ENCODE results near the gene IGF2BP3.
"Not testable (repeated sequence)": the region's sequence is repeated elsewhere in the genome, so short reads cannot be mapped to it uniquely, and the experiment has no call there.

Gene IGF2BP3

DNA sequence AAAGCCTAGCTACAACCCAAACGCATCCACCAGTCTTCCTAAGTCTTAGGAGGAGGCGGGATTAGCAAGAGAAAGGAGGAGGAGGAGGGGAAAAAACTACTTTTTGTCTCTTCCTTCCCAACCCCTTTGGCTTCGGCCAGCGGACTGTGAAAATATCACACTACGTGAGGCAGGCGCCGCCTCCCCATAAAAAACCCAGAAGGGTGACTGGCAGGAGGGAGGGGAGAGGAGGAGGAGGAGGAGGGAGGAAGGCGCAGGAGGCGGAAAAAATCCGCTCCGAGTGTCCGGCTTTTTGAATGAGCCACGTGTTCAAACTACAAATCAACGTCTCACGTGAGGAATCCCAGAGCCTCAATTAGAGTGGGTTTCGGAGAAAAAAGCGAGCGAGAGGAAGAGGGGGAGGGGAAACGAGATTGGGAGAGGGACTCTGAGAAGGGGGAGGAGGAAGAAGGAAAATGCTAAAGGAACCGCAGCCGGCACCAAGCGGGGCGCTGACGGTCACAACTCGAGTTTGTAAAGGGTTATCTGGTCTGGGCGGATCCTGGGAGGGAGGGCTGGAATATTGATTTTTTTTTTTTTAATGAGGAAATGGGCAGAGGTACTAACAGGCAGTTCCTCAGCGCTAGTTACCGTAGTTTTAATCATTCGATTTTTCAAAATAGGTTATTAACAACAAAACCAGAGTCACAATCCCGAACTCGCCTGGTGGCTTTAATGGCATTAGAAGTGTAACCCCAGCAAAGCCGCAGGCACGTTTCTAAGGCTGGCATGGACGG is at the start of gene IGF2BP3:
IGF2BP3 (minus strand) TSS at position 162 of the 776 bp plus-strand sequence. CDS start 381 bp downstream, outside the sequence.
- no peak for DNase-seq (ENCODE audit: low read depth)

DNA sequence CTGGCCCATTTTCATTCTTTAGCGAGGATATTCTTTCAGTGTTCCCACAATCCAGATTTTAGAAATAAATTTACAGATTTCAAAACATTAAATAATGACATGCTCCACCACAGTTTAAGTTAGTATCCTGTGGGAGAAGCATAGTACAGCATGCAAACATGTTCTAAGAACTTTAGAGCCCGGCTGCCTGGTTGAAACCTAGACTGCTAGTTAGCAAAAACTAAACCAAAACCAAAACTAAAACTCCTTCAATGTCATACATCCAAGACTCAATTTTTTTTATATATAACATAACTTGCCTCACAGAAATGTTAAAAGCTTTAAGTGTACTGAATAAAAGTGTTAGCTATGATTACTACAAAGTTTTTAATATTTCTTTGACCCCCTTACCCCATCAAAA is 44.5 kb upstream of the IGF2BP3 start:
- DNase-seq (ENCODE audit: low read depth), result no peak

DNA sequence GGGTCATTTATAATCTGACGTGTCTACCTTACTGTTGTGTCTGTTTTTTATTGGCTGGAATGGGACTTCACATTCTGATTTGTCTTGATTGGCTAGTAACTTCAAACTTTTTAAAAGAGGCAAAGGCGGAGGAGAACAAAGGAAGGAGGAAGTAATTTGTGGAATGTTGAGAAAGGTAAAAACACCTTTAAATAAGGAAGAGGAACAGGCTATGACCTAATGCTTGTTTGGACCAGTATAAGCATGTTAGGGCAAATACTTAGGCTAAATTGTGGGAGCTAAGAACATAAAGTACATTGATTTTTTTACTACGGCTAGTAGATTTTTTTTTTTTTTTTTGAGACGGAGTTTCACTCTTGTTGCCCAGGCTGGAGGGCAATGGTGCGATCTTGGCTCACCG is 43.5 kb upstream of the IGF2BP3 start:
- DNase-seq (ENCODE audit: low read depth), result not testable (repeated sequence)

DNA sequence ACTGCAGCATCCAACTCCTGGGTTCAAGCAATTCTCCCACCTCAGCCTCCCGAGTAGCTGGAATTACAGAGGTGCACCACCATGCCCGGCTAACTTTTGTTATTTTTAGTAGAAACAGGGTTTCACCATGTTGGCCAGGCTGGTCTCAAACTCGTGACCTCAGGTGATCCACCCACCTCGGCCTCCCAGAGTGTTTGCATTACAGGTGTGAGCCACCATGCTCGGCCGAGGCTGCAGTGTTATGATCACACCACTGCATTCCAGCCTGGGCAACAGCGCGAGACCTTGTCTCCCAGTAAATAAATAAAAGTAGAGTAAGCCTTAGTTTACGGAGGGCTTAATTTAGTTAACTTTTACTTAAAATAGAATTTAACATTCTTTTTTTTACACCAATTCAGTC is 23.7 kb upstream of the IGF2BP3 start:
- DNase-seq (ENCODE audit: low read depth), result no peak

DNA sequence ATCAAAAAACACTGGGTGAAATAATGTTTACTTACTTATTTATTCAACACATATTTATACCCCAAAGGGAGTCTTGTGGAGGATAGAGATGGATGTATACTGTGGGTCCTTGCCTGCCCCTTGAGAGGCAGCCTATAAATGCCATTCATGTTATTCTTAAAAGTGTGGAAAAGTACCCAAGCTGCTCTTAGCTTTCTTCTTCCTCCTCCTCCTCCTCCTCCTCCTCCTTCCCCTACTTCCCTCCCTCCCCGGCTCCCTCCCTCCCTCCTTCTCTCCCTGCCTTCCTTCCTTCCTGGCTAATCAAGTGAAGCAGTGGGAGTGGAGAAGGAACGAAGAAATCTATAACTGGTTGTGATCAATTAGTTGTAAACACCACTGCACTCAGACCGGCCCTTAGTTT is 21.2 kb upstream of the IGF2BP3 start:
- DNase-seq (ENCODE audit: low read depth), result no peak

DNA sequence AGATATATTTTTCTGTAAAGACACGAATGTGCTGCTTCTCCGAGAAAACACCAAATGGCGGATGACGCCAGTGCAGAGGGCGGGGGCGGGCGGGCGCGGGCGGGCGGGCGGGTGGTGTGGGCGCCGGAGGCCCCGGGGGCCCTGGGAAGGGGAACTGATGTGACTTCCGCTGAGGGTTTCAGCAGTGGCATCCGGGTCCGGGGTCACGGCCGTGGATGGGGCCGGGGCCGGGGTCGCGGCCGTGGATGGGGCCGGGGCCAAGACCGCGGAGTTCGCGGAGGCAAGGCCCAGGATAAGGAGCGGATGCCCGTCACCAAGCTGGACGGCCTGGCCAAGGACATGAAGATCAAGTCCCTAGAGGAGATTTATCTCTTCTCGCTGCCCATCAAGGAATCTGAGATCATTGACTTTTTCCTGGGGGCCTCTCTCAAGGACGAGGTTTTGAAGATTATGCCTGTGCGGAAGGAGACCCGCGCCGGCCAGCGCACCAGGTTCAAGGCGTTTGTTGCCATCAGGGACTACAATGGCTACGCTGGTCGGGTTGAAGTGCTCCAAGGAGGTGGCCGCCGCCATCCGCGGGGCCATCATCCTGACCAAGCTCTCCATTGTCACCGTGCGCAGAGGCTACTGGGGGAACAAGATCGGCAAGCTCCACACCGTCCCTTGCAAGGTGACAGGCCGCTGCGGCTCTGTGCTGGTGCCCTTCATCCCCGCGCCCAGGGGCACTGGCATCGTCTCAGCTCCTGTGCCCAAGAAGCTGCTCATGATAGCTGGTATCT is 20.3 kb upstream of the IGF2BP3 start:
- DNase-seq (ENCODE audit: low read depth), result no peak

DNA sequence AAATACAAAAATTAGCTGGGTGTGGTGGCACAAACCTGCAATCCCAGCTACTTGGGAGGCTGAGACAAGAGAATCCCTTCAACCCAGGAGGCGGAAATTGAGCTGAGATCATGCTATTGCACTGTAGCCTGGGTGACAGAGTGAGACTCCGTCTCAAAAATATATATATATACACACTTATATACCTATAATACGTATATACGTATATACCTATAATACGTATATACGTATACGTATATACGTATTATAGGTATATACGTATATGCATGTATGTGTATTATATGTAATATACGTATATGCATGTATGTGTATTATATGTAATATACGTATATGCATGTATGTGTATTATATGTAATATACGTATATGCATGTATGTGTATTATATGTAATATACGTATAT is 18.4 kb upstream of the IGF2BP3 start:
- not testable (repeated sequence) for DNase-seq (ENCODE audit: low read depth)

DNA sequence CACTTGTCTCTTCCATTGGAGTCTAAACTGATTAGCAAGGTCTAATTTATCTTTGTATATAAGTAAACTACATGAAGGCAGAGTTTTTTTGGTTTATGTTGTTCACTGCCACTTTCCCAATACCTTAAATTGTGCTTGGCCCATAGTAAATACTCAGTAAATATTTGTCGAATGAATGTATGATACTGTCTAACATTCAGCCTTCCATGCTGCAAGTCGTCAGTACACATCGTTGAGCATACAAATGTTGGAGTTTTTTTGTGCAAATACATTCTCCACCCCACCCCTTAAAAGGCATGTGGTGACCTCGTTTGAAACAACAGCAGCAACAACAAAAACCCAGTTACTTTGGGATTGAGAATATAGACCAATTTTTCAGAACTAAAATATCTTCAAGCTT is 17.4 kb upstream of the IGF2BP3 start:
- DNase-seq (ENCODE audit: low read depth), result no peak

DNA sequence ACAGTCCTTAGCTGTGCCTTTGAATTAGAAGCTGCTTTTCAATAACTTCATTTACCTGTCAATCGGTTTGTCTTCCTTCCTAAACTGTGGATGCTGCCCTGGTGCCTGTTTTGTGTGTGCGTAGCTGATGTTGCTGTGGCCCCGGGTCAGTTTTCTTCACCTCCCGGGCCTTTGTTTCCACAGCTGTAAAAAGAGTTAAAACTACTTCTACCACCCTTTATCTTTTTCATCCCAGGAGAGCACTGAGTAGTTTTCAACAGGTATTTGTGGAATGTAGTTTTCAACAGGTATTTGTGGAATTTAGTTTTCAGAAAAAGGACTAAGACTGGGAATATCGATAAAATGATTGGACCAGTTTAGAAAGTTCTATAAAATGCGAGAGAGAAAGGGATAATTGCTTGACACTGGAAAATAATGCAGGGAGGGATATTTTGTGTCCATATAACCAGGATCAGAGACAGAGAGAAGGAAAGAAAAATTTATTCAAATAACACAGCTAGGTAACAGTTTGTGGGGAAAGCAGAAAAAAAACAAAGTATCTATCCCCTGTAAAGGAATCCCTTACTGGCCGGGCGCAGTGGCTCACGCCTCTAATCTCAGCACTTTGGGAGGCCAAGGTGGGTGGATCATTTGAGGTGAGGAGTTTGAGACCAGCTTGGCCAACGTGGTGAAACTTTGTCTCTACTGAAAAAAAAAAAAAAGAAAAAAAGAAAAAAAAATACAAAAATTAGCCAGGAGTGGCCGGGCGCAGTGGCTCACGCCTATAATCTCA is 15.9 kb upstream of the IGF2BP3 start:
- DNase-seq (ENCODE audit: low read depth), result no peak

DNA sequence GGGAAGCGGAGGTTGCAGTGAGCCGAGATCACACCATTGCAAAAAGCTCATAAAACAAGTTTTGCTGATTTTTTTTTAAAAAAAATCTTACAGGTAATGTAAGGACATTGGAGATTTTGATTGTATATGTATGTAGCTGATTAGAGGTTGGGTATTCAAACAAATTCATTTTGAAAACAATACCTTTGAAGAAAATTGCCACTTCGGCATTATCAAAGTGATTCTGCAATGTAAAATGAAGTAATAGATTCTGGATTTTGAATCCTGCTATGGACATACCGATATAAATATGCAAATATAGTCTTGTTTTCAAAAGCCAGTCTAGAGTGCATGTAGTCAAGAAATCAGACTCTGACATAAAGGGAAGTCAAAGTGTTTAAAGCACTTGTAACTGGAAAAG is 12.4 kb upstream of the IGF2BP3 start:
- DNase-seq (ENCODE audit: low read depth), result no peak

DNA sequence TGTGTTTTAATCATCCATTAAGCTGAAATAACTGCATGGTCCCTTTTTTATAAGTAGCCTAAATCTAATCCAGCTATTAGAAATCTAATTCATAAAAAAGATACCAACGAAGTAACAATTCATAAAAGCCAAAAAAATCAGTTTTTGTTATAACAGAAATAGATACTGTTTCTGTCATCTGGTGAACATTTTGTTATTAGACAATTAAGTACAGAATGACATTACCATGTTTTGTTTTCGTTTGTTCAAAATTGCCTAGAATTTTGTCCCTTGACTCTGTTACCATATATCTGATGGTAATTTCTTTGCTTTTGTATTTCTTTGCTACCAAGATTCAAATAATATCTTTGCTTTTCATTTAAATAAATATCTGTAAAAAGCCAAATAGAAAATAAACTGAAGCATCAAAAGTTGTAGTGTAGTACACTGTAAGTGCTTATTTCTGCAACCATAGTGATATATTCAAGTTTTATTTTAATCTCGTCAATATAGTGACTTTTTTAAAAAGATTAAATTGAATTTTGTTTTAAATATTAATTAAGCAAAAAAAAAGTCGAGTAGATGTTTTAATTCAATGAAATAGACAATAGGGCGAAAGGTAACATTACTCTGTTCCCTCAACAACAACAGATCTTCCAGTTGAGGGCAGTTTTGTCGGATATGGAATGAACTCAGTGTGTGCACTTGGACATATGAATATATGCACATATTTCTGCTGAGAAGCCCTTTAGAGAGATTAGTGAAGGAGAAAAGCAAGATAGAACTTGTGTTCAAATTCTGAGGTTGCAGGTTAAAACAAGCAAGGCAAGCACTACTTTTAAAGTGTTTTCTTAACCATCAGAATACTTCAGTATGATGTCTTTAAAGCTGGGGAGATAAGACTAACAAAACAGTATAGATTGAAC is 7.9 kb upstream of the IGF2BP3 start:
- DNase-seq (ENCODE audit: low read depth), result no peak

DNA sequence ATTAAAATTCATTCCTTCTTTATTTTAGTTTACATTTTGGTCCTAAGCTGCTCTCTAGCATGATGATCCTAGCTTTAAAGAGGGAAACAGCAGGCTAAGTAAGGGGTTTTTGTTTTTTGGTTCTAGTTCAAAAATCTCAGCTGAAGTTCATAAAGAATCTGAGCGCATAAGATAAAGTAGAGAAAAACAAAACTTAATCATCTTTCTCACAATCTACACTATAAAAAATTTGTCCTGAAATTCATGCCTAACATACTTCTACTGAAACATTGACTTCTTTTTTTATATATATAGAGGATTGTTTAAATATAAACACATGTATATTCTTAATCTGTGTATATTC is 6.8 kb upstream of the IGF2BP3 start:
- no peak for DNase-seq (ENCODE audit: low read depth)

DNA sequence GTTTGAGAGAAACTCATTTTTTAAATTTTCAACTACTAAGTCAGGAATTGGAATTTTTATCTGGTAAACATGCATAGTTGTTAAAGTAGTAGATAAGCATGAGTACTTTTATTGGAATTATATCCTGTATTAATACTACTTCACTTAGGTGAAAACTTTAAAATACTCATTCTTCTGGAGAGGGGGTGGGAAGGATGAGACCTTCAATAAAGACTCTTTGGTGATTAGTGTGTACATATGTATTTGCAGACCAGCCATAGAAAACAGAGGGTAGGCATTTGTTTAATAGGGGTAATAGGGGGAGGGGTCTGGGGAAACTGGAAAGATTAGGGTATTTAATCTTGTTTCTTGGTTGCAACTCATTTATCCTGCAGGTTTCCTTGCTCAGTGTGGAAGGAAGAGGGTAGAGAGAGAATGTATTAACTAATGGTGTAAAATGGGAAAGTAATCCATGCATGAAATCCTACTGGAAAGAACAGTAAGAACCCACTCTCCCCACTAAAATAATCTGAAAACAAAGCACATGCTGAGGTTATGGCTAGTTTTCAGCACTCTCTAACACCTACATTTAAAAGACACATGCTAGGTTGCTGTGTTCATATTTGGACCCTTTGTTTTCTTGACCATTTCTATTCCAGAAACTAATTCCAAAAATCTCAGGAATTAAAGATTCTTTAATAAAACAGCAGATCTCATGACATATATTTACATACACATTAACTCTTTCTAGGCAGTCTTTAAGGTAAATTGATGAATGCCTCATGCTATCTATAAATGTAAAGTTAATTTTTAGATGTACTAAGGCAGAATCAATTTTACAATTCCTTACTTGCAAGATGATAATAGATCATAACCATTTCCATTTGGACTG is 6.2 kb upstream of the IGF2BP3 start:
- no peak for DNase-seq (ENCODE audit: low read depth)

DNA sequence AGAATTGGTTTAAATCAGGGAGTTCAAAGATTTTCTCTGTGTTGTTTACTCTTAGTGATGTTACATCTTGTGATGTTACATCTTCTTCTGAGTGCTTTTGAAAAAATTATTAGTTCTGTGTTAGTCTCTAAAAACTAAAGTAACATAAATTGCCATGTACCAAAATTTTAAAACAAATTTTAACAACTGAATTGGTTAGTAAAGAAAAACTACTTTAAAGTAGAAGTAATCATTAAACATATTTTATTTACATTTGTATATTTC is 5.2 kb upstream of the IGF2BP3 start:
- DNase-seq (ENCODE audit: low read depth), result no peak

DNA sequence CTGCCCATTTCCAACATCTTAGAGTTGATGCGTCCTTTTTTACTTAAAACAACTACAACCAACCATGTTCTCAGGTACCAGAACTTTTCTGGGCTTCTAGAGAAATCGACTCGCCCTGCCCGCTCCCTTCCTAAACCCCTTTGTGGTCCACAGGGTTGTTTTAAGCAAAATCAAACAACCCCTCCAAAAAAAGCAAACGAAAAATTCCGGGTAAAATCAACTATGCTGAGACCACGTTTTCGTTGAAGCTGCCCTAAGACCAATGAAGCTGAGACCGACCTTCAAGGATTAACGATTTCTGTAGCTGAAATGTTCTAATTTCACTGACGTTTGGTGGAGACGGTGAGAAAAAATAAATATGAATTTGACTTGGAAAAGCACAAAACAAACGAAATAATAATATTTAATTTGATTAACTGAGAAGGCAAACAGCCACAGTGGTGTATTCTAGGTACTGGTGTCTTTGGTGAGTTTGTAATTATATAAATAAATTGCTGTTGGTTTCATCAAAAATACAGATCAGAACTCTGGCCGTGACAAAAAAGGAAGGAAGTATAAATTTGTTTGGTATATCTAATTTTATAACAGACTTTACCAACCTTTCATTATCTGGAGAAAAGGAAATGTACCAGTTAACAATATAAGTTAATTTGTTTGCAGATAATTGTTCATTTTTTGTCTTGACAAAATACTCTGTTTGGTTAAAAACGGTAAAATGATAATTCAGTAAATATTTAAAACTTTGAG is 4.7 kb upstream of the IGF2BP3 start:
- DNase-seq (ENCODE audit: low read depth), result no peak

DNA sequence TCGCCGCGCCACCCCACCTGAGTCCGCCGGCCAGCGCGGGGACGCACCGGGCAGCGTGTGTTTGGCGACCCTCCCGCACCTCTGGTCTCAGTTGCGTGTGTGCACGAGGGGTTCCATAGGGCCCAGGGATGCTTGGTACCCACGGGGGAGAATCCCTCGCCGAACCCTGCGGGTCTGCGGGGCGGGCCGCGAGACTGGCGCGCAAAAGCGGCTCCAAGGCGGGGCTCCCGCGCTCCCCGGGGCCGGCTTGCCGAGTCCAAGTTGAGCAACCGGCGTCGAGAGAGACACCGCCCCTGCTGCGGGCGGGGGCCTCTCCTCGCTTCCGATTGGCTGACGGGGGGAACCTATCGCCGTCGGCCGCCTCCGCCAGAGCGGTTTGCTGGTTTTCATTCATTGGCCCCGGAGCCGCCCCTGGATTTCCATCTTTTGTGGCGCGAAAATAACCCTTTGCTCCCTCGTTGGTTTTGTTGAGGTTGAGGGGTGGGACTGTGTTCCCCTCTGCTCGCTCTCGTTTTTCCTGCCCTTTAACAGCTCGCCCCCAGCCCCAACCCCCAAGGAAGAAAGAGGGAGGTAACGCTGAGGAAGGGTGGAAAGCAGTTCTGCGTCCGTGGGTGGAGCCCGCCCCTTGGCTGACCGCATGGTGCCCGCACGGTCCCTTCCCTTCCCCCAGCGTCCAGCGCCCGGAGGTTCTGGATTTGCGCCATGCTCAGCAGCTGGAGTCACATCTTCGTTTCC is 4.0 kb upstream of the IGF2BP3 start:
- DNase-seq (ENCODE audit: low read depth), result no peak

DNA sequence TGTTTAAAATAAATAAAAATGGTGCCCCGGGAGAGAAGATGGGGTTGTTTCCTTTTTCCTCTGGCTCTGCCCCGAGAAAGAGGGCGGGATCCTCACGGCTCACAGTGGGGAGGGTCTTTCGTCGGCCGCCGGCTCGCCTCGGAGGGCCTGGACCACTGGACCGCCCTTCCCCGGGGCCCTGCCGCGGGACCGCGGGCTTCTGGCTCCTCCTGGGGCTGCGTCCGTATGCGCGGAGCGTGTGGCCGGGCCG is 3.5 kb upstream of the IGF2BP3 start:
- DNase-seq (ENCODE audit: low read depth), result no peak

DNA sequence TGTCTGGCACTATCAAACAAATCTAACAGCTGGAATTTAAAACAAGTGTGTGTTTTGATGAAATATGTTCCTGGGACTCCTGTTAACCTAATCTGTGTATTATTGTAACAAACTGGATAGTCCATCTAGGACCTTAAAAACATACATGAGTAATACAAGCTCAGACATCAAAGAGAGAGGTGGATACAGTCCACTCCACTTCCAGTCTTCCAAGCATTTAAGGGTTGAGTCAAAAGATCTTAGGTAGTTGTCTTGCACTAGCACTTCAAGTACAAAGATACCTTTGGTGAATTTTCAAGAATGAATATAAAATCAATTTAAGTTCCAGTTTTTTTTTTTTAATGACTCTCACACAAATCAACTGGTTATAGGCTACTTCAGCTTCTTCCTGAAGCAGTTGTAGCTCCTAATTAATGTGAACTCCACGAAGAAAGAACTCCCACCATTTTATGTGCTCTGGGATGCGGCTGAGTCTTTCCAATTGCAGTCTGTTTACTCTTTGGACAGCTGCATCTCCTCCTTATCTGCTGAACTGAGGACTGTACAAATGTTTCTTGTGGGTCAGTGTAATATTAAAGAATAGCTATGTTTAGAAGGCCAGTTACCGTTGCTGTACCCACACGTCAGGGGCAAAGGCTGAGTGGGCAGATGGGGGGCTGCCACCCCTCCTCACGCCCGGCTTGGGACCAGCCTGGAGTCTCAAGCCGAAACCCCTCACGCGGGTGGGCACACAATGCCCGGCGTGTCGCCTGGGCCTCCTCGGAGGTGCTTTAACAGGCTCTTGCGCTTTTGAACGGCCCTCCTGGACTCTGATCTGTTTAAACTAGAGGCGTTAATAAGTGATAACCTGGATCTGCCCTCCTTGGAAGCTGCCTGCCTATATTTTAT is 2.9 kb upstream of the IGF2BP3 start:
- no peak for DNase-seq (ENCODE audit: low read depth)

DNA sequence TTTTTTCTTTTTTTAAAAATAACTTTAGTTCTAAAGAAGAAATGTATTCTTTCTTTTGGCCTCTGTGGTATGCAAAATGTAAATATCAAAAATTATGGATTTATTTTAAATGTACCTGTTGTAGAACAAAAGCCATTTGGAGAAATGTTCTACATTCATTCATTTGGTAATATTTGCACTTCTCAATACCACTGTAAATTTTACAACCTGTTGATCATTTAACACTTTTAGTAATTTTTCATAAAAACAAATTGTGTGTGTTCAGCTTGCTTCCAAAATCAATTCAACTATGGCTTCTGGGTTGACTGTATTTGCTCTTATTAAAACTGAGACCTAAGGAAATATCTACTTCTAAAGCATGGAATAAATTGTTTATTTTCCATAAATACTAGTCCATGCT is 2.3 kb upstream of the IGF2BP3 start:
- no peak for DNase-seq (ENCODE audit: low read depth)
